Ectodermal cell (in vitro differentiated cells): ENCODE results near the gene ZNF296.
"Not testable (repeated sequence)": the region's sequence is repeated elsewhere in the genome, so short reads cannot be mapped to it uniquely, and the experiment has no call there.

ENCODE experiments used
- H3K27ac ChIP-seq: 2 replicates; pipeline ENCODE4 v1.7.0; 2013; ENCODE audit warnings: mild to moderate bottlenecking, low read depth, low read length; ENCODE audit not compliant: insufficient read depth, poor library complexity, severe bottlenecking
- H3K27me3 ChIP-seq: 2 replicates; pipeline ENCODE4 v1.7.0; 2013; ENCODE audit warnings: mild to moderate bottlenecking, low read length; ENCODE audit not compliant: insufficient read depth, control insufficient read depth, poor library complexity, severe bottlenecking
- H3K36me3 ChIP-seq: one replicate; pipeline ENCODE4 v1.7.0; 2013; ENCODE audit warnings: low read length; ENCODE audit not compliant: control insufficient read depth, insufficient read depth
- H3K4me1 ChIP-seq: one replicate; pipeline ENCODE4 v1.7.0; 2013; ENCODE audit warnings: low read length; ENCODE audit not compliant: control insufficient read depth, insufficient read depth
- H3K4me3 ChIP-seq: 2 replicates; pipeline ENCODE4 v1.7.0; 2013; ENCODE audit warnings: low read depth, low read length, control low read depth; ENCODE audit not compliant: insufficient read depth
- H3K9me3 ChIP-seq: 2 replicates; pipeline ENCODE4 v1.7.0; 2013; ENCODE audit warnings: mild to moderate bottlenecking, low read length, moderate library complexity; ENCODE audit not compliant: control insufficient read depth
- WGBS, 2 experiments: methylation state at CpG; one replicate each; pipeline ENCODE4 v1.1.7; 2013; ENCODE audit warnings: missing lambda C conversion rate in 2 of 2; 5-methylcytosine and 5-hydroxymethylcytosine counted together

ZNF296 gene

GRCh38 chr19:45117167-45117594, 40.9 kb upstream of the ZNF296 start:
- Histone ChIP-seq H3K9me3 (no peaks in the 10 kb centered on the region), H3K36me3 (no peaks in the 10 kb centered on the region), H3K4me1 (peaks cover 21% of the 10 kb centered on the region), H3K27ac (no peak overlapping the region), H3K27me3 (no peaks in the 10 kb centered on the region), H3K4me3 (no peak overlapping the region)
- 63 to 64% methylated on average over 16 of the region's 16 CpGs for WGBS, 2 experiments

- Histone ChIP-seq H3K36me3 (no peaks in the 10 kb centered on the region), H3K9me3 (no peaks in the 10 kb centered on the region), H3K4me1 (peaks cover 21% of the 10 kb centered on the region), H3K27ac (no peak overlapping the region), H3K4me3 (no peak overlapping the region), H3K27me3 (no peaks in the 10 kb centered on the region)
- 91 to 92% methylated on average over 21 of the region's 21 CpGs for WGBS, 2 experiments
These were observed 39.7 kb upstream of the ZNF296 start for GRCh38 chr19:45115809-45116615.

GRCh38 chr19:45114116-45114515, 37.8 kb upstream of the ZNF296 start:
- no peak overlapping the region for H3K27ac ChIP-seq
- H3K4me3 ChIP-seq, result no peak overlapping the region
- H3K36me3 ChIP-seq, result no peaks in the 10 kb centered on the region
- H3K27me3 ChIP-seq, result no peaks in the 10 kb centered on the region
- H3K4me1 ChIP-seq, result peaks cover 21% of the 10 kb centered on the region
- WGBS, 2 experiments, result 92 to 97% methylated on average over 4 of the region's 4 CpGs
- no peaks in the 10 kb centered on the region for H3K9me3 ChIP-seq

DNA sequence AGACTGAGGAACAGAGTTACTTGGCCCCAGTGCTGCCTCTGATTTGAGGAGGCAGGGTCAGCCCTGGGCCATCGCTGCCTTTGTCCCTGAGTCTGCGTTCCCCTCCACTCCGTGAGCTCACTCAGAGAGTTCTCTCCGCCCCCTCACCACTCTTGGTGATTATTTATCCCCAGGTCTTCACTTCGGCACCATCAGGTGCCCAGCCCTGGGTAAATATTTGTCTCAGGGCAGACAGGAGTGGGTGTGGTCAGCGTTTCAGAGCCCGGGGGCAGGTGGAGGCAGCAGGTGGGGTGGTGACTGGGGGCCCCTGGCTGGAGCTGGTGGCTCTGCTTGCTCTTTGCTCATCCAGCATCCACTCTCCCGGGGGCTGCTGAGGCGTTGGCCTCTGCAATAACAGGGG, 37.4 kb upstream of the ZNF296 start:
- H3K36me3 ChIP-seq, result no peaks in the 10 kb centered on the region
- peaks cover 21% of the 10 kb centered on the region for H3K4me1 ChIP-seq
- H3K4me3 ChIP-seq, result no peak overlapping the region
- no peak overlapping the region for H3K27ac ChIP-seq
- H3K27me3 ChIP-seq, result no peaks in the 10 kb centered on the region
- no peaks in the 10 kb centered on the region for H3K9me3 ChIP-seq
- 79 to 81% methylated on average over 9 of the region's 9 CpGs for WGBS, 2 experiments

DNA sequence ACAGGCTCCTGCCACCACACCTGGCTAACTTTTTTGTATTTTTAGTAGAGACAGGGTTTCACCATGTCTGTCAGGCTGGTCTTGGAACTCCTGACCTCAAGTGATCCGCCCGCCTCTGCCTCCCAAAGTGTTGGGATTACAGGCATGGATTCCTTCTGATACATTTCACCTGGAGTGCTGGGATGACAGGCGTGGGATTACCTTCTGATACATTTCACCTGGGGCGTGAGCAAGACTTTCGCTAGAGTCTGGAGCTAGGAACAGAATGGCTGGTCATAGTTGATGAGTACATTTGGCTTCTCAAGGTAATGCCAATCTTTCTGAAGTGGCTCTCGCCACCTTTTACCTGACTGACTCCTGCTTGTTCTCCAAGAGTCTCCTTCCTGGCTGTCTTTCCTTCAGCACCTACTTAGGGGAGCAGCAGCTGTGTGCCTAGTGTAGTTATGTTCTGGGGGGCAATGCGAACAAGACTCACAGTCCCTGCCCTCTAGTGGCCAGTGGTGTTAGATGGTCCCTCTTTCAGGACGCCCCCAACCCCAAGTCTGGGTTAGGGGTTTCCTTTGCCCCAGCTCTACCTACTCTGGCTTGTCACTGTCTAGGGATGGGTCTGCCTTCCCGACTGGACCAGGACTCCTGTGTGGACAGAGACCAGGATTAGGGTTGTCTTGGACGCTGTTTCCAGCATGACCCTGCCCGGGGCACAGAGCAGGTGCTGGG, 36.0 kb upstream of the ZNF296 start:
- Histone ChIP-seq H3K4me1 (peaks cover 11% of the 10 kb centered on the region), H3K4me3 (no peak overlapping the region), H3K9me3 (no peaks in the 10 kb centered on the region), H3K36me3 (no peaks in the 10 kb centered on the region), H3K27me3 (no peaks in the 10 kb centered on the region), H3K27ac (no peak overlapping the region)
- WGBS, 2 experiments, result 94 to 95% methylated on average over 11 of the region's 11 CpGs

GRCh38 chr19:45110851-45111266, 34.6 kb upstream of the ZNF296 start:
- H3K27ac ChIP-seq, result no peak overlapping the region
- no peak overlapping the region for H3K4me3 ChIP-seq
- no peaks in the 10 kb centered on the region for H3K36me3 ChIP-seq
- H3K27me3 ChIP-seq, result no peaks in the 10 kb centered on the region
- WGBS, 2 experiments, result 86 to 92% methylated on average over 5 of the region's 5 CpGs
- no peaks in the 10 kb centered on the region for H3K9me3 ChIP-seq
- peaks cover under 1% of the 10 kb centered on the region for H3K4me1 ChIP-seq

- H3K4me3 ChIP-seq, result no peak overlapping the region
- H3K27me3 ChIP-seq, result no peaks in the 10 kb centered on the region
- 96% methylated on average over 12 of the region's 12 CpGs for WGBS, 2 experiments
- H3K27ac ChIP-seq, result no peak overlapping the region
- peaks cover 19% of the 10 kb centered on the region for H3K4me1 ChIP-seq
- H3K36me3 ChIP-seq, result no peaks in the 10 kb centered on the region
- H3K9me3 ChIP-seq, result no peaks in the 10 kb centered on the region
These were observed 31.4 kb upstream of the ZNF296 start for GRCh38 chr19:45107621-45108150.

DNA sequence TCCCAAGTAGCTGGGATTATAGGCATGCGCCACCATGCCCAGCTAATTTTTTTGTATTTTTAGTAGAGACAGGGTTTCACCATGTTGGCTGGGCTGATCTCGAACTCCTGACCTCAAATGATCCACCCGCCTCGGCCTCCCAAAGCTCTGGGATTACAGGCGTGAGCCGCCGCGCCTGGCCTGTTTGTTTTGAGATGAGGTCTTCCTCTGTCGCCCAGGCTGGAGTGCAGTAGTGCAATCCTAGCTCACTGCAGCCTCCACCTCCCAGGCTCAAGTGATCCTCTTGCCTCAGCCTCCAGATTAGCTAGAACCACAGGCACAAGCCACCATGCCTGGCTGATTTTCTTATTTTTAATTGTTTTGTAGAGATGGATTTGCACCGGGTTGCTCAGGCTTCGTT, 30.1 kb upstream of the ZNF296 start:
- not testable (repeated sequence) for H3K9me3 ChIP-seq, H3K27me3 ChIP-seq, H3K27ac ChIP-seq, H3K4me3 ChIP-seq, H3K36me3 ChIP-seq
- peaks cover 25% of the 10 kb centered on the region for H3K4me1 ChIP-seq
- 85 to 90% methylated on average over 11 of the region's 11 CpGs for WGBS, 2 experiments

- no peak overlapping the region for H3K4me3 ChIP-seq
- no peaks in the 10 kb centered on the region for H3K27me3 ChIP-seq
- peaks cover 33% of the 10 kb centered on the region for H3K4me1 ChIP-seq
- H3K9me3 ChIP-seq, result no peaks in the 10 kb centered on the region
- no peak overlapping the region for H3K27ac ChIP-seq
- no peaks in the 10 kb centered on the region for H3K36me3 ChIP-seq
- WGBS, 2 experiments, result 90 to 92% methylated on average over 16 of the region's 16 CpGs
These were observed 28.5 kb upstream of the ZNF296 start for GRCh38 chr19:45104658-45105349.
